HepG2 (cell line): ENCODE data around the gene C3orf62. TPM values are rescaled to one million over a fixed set of nuclear protein-coding genes. Genes with fewer than 3 reads are reported as not detected.

Experiments used
- ATAC-seq: fragments of 200-7000 bp; cut with Tn5 transposase; 3 replicates; pipeline ENCODE4 v1.9.1; 2020; ENCODE audit warnings: mild to moderate bottlenecking, moderate library complexity
- BruUV-seq: library from RNA; stranded (reverse); fragments of 400-500 nt; replicated peaks from 2 replicates; lab custom pipeline; 2021; lab: Mats Ljungman, UMichigan
- CTCF ChIA-PET: fragments of 300-600 bp; formaldehyde crosslinking; extraction: SDS; loops from one replicate; lab custom pipeline; 2021; ENCODE audit warnings: low total read pairs, inconsistent platforms, low intra/inter-chr PET ratio; lab: Yijun Ruan, JAX
- POLR2A ChIA-PET: fragments of 350-600 bp; sonication (Branson Sonifier 250); formaldehyde crosslinking; loops from one replicate; lab custom pipeline; 2020; ENCODE audit warnings: antibody characterized with exemption, inconsistent platforms; lab: Yijun Ruan, JAX
- DNase-seq: peaks from one replicate; pipeline ENCODE4 v3.0.0-alpha.2; 2015; ENCODE audit warnings: low spot score
- FAIRE-seq: peaks from 3 replicates; lab custom pipeline; 2011; peaks lifted over from hg19 to GRCh38; lab: Jason Lieb, UNC
- H2AFZ ChIP-seq: one replicate; pipeline ENCODE4 v1.6.1; 2011; ENCODE audit warnings: low read length, inconsistent platforms
- H3K27ac ChIP-seq: fragments of 300-600 bp; 3 replicates; pipeline ENCODE4 v1.8.0; 2011; ENCODE audit warnings: mixed run types, mild to moderate bottlenecking, mixed read lengths, low read length, inconsistent platforms; ENCODE audit not compliant: insufficient read depth; ENCODE audit errors: extremely low read length
- H3K27me3 ChIP-seq, 2 experiments: fragments of 200-600 bp in 1 of 2; 2 replicates in 1 of 2; 3 replicates in 1 of 2; pipeline versions ENCODE4 v1.6.0 to v1.8.0; 2011; ENCODE audit warnings: low read length in 2 of 2, mild to moderate bottlenecking in 2 of 2, moderate library complexity in 2 of 2, inconsistent platforms in 1 of 2; ENCODE audit not compliant: insufficient read depth in 2 of 2, control insufficient read depth in 1 of 2
- H3K36me3 ChIP-seq, 2 experiments: fragments of 200-600 bp in 1 of 2; replicated peaks in 1 of 2; 2 replicates in 1 of 2; 3 replicates in 1 of 2; pipeline versions ENCODE4 v1.5.1 to v1.8.0; 2011; ENCODE audit warnings: low read length in 2 of 2, inconsistent platforms in 1 of 2; ENCODE audit not compliant: insufficient read depth in 2 of 2, control insufficient read depth in 1 of 2
- H3K4me1 ChIP-seq: 2 replicates; pipeline ENCODE4 v1.5.1; 2012; ENCODE audit warnings: low read length, inconsistent platforms; ENCODE audit not compliant: insufficient read depth
- H3K4me2 ChIP-seq: 2 replicates; pipeline ENCODE4 v1.6.0; 2011; ENCODE audit warnings: low read depth, low read length, inconsistent platforms
- H3K4me3 ChIP-seq, 3 experiments: fragments of 200-600 bp in 1 of 3; sonication (generic), shearing (Covaris generic) in 1 of 3; replicated peaks in 1 of 3; 2 replicates each; pipeline ENCODE4 v1.5.1; 2011 to 2016; ENCODE audit warnings: low read length in 3 of 3, inconsistent platforms in 2 of 3, low read depth in 2 of 3, mild to moderate bottlenecking in 2 of 3, control low read depth in 1 of 3, mixed read lengths in 1 of 3; ENCODE audit not compliant: insufficient read depth in 1 of 3
- H3K79me2 ChIP-seq: one replicate; pipeline ENCODE4 v1.6.1; 2011; ENCODE audit warnings: low read length, inconsistent platforms; ENCODE audit not compliant: insufficient read depth
- H3K9ac ChIP-seq: 2 replicates; pipeline ENCODE4 v1.6.0; 2011; ENCODE audit warnings: mild to moderate bottlenecking, low read depth, low read length, inconsistent platforms; ENCODE audit not compliant: insufficient read depth
- H3K9me3 ChIP-seq: 2 replicates; pipeline ENCODE4 v1.5.1; 2012; ENCODE audit warnings: mild to moderate bottlenecking, low read length
- H4K20me1 ChIP-seq: 2 replicates; pipeline ENCODE4 v1.6.0; 2011; ENCODE audit warnings: inconsistent platforms, mild to moderate bottlenecking, low read length, moderate library complexity; ENCODE audit not compliant: insufficient read depth
- ATF4 ChIP-seq, 2 experiments: fragments of 450-650 bp in 1 of 2; sonication (generic) in 1 of 2; formaldehyde crosslinking; IDR thresholded peaks; 2 replicates each; pipeline versions ENCODE4 v1.5.0 to v1.8.0; 2020 to 2022; ENCODE audit warnings: mild to moderate bottlenecking in 1 of 2, missing genetic modification reagents in 1 of 2
- PAF1 ChIP-seq: IDR thresholded peaks from 2 replicates; pipeline ENCODE4 v1.6.1; 2016; ENCODE audit warnings: missing genetic modification reagents, missing compliant biosample characterization
- TSC22D2 ChIP-seq: sonication (generic); formaldehyde crosslinking; IDR thresholded peaks from 2 replicates; pipeline ENCODE4 v1.5.1; 2020; ENCODE audit warnings: missing genetic modification reagents, mild to moderate bottlenecking, borderline replicate concordance
- ZMYM4 ChIP-seq: sonication (generic); formaldehyde crosslinking; IDR thresholded peaks from 2 replicates; pipeline ENCODE4 v1.8.1; 2023; ENCODE audit warnings: mild to moderate bottlenecking, missing genetic modification reagents
- ZNF784 ChIP-seq: sonication (generic); formaldehyde crosslinking; IDR thresholded peaks from 2 replicates; pipeline ENCODE4 v1.5.1; 2020; ENCODE audit warnings: missing genetic modification reagents, mild to moderate bottlenecking, borderline replicate concordance
- WGBS: methylation state at CpG from one replicate; pipeline ENCODE4 v1.1.6; 2017; ENCODE audit warnings: low lambda C conversion rate; 5-methylcytosine and 5-hydroxymethylcytosine counted together
- in situ Hi-C: cut with HindIII; loops from 2 replicates; pipeline ENCODE4 v1.10.0; 2017; ENCODE audit warnings: low pct_unique_long_range_greater_than_20kb; ENCODE audit not compliant: extremely low pct_ligation_motif_present
- intact Hi-C: fragments of 100-400 bp; cut with micrococcal nuclease; formaldehyde crosslinking; loops from one replicate; pipeline ENCODE4 v1.10.0; 2022; ENCODE audit not compliant: unreplicated experiment
- polyA plus RNA-seq, 8 experiments: library from polyadenylated mRNA; depleted of rRNA in 3 of 8; stranded (reverse) in 7 of 8; unstranded in 1 of 8; fragments of >200 nt; fragmentation: Illumina TruSeq in 4 of 8; extraction: Trizol in 4 of 8; gene quantifications; 2 replicates each; pipeline versions ENCODE4 v1.2.1 to v1.2.3, GENCODE V29; 2011 to 2016; ENCODE audit warnings: low read depth in 4 of 8, missing spikeins in 1 of 8, mixed read lengths in 1 of 8; ENCODE audit not compliant: insufficient read depth in 1 of 8
- total RNA-seq, 5 experiments: library from RNA; depleted of rRNA; stranded (reverse); fragments of >200 nt; fragmentation: Illumina TruSeq; extraction: Trizol; gene quantifications; 2 replicates each; pipeline ENCODE4 v1.2.3, GENCODE V29; 2016; ENCODE audit warnings: low read depth in 1 of 5

The C3orf62 gene
- total and polyA plus RNA-seq, 2 of the 13 experiments (the other 11 are each of a cell fraction or from before 2014, with no cell fraction given), result 1.6 to 3.9 TPM

- TF ChIP-seq ATF4 (CRISPR knock-in tag; IDR thresholded peaks at IDR 0.05), result peak in 1 of 2 experiments; percentile 91; a peak in 2 of 4 replicates
Observed at GRCh38 chr3:49238274-49239127, 38.5 kb downstream of the C3orf62 start (continued).

- no TSS peak for BruUV-seq
- Histone ChIP-seq H3K4me3 (no peak overlapping the region), H3K9ac (no peak overlapping the region), H3K4me1 (peaks cover 14% of the 10 kb centered on the region), H3K79me2 (no peaks in the 10 kb centered on the region), H3K27ac (no peak overlapping the region), H3K9me3 (peaks cover 30% of the 10 kb centered on the region), H3K4me2 (no peak overlapping the region), H4K20me1 (no peaks in the 10 kb centered on the region), H3K36me3 (no peaks in the 10 kb centered on the region), H3K27me3 (no peaks in the 10 kb centered on the region), H2AFZ (no peak overlapping the region)
- ATAC-seq (no peak), FAIRE-seq (no peak), DNase-seq (no peak)
- 70% methylated on average over 3 of the region's 3 CpGs for WGBS
- ChIA-PET CTCF (no interaction called here), POLR2A (interaction anchor here (1.6 kb wide), 1 partner anchor 67 kb away, joined by 7 read pairs; the partner anchor contains the start of gene KLHDC8B)
- in situ Hi-C loops (no loop called here), intact Hi-C loops (no loop called here)
- no peak for TF ChIP-seq PAF1 (CRISPR knock-in tag)
Observed at GRCh38 chr3:49237344-49237743, 39.7 kb downstream of the C3orf62 start.

GRCh38 chr3:49236226-49236625 lies 40.8 kb downstream of the C3orf62 start:
- no TSS peak for BruUV-seq
- no peaks in the 10 kb centered on the region for H3K27me3 ChIP-seq
- H3K4me1 ChIP-seq, result peaks cover 14% of the 10 kb centered on the region
- FAIRE-seq (no peak), DNase-seq (no peak), ATAC-seq (no peak)
- H3K9me3 ChIP-seq, result peaks cover 30% of the 10 kb centered on the region
- ChIA-PET POLR2A (no interaction called here), CTCF (no interaction called here)
- no peak overlapping the region for H3K27ac ChIP-seq
- in situ Hi-C loops, result no loop called here
- intact Hi-C loops, result no loop called here
- TF ChIP-seq ZMYM4 (no peak), TSC22D2 (CRISPR knock-in tag) (no peak), ZNF784 (CRISPR knock-in tag) (no peak)
- H2AFZ ChIP-seq, result no peak overlapping the region
- no peak overlapping the region for H3K4me3 ChIP-seq
- H3K9ac ChIP-seq, result no peak overlapping the region
- no peaks in the 10 kb centered on the region for H3K79me2 ChIP-seq
- no peaks in the 10 kb centered on the region for H4K20me1 ChIP-seq
- H3K4me2 ChIP-seq, result no peak overlapping the region
- H3K36me3 ChIP-seq, result no peaks in the 10 kb centered on the region
